Upper lobe of right lung (tissue), 1 donor: Measurements from ENCODE around the gene MRPL1. TPM values are rescaled to one million over a fixed set of nuclear protein-coding genes. Genes with fewer than 3 reads are reported as not detected.

ENCODE experiments used
- ATAC-seq: fragments of 200-7000 bp; cut with Tn5 transposase; one replicate; pipeline ENCODE4 v1.9.1; 2020; ENCODE audit warnings: mild to moderate bottlenecking, moderate library complexity
- DNase-seq: peaks from one replicate; pipeline ENCODE4 v3.0.0-alpha.2; 2020
- H3K27ac ChIP-seq: fragments of 200-600 bp; one replicate; pipeline ENCODE4 v1.8.0; 2022
- H3K27me3 ChIP-seq: fragments of 200-600 bp; one replicate; pipeline ENCODE4 v1.8.0; 2022; ENCODE audit warnings: mild to moderate bottlenecking
- H3K36me3 ChIP-seq: fragments of 200-600 bp; one replicate; pipeline ENCODE4 v1.8.0; 2022
- H3K4me1 ChIP-seq: fragments of 200-600 bp; one replicate; pipeline ENCODE4 v1.8.0; 2022
- H3K4me3 ChIP-seq: fragments of 200-600 bp; one replicate; pipeline ENCODE4 v1.8.0; 2022; ENCODE audit warnings: mild to moderate bottlenecking
- H3K9me3 ChIP-seq: fragments of 200-600 bp; one replicate; pipeline ENCODE4 v1.8.0; 2022
- intact Hi-C: fragments of 100-400 bp; cut with DNase I; formaldehyde crosslinking; loops from one replicate; pipeline ENCODE4 v1.11.0; 2022
- total RNA-seq: library from RNA; stranded (reverse); fragmentation: NEBNext Ultra II Directional; extraction: Animal tissue kit (Norgen Biotek cat#: 25700); gene quantifications from one replicate; pipeline ENCODE4 v1.2.1, GENCODE V29; 2021
- TF ChIP-seq, protein P1 (sequence below): fragments of 200-600 bp; IDR thresholded peaks from one replicate; pipeline ENCODE4 v1.8.0; 2022; ENCODE audit warnings: antibody characterized with exemption
- donor health status: DM: no; HTN: yes; CAD: no; lungs with severe emphysema.

Gene MRPL1
- total RNA-seq, 1 donor from 2014 or later = 17.6 TPM

DNA sequence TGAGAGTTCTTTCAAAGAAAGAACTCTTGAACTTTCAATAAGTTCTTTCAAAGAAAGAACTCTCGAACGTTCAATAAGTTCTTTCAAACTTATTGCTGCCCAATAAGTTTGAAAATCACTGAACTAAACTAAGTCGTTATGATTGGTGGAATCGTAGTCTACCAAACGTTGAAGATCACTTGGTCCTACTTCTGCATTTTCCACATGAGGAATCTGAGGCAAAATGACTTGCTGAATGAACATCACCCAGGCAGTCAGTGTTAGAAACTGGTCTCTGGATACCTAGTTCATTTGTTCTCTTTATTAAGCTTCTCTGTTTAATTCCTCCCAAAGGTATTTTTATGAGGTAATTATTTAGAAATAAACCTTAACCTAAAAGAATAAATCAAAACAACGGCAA lies 36.4 kb upstream of the MRPL1 start:
- ATAC-seq = no peak
- Histone ChIP-seq H3K36me3 (no peaks in the 10 kb centered on the region), H3K4me3 (no peak overlapping the region), H3K27me3 (peaks cover 3% of the 10 kb centered on the region), H3K4me1 (peaks cover 3% of the 10 kb centered on the region), H3K9me3 (no peaks in the 10 kb centered on the region), H3K27ac (no peak overlapping the region)
- intact Hi-C loops = no loop called here
- DNase-seq = no peak
- TF ChIP-seq, protein P1, sequence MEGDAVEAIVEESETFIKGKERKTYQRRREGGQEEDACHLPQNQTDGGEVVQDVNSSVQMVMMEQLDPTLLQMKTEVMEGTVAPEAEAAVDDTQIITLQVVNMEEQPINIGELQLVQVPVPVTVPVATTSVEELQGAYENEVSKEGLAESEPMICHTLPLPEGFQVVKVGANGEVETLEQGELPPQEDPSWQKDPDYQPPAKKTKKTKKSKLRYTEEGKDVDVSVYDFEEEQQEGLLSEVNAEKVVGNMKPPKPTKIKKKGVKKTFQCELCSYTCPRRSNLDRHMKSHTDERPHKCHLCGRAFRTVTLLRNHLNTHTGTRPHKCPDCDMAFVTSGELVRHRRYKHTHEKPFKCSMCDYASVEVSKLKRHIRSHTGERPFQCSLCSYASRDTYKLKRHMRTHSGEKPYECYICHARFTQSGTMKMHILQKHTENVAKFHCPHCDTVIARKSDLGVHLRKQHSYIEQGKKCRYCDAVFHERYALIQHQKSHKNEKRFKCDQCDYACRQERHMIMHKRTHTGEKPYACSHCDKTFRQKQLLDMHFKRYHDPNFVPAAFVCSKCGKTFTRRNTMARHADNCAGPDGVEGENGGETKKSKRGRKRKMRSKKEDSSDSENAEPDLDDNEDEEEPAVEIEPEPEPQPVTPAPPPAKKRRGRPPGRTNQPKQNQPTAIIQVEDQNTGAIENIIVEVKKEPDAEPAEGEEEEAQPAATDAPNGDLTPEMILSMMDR = no peak

DNA sequence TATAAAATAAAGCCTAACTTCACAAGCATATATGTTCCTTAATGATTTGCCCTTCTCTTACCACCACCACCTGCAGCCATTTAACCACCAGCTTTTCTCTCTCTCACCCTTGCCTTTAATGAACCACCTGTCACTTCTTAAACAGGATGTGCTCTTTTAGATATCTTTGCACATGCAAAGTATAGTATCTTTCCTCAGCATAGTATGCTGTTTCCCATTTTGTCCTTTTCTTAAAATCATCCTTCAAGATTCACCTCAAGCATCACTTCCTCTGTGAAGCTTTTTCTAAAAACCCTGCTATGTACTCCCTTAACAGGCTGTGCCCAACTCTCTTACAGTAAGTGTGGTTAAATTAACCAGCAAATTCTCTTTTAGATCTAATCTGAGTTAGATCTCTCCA lies 35.3 kb upstream of the MRPL1 start:
- TF ChIP-seq, protein P1 = no peak

DNA sequence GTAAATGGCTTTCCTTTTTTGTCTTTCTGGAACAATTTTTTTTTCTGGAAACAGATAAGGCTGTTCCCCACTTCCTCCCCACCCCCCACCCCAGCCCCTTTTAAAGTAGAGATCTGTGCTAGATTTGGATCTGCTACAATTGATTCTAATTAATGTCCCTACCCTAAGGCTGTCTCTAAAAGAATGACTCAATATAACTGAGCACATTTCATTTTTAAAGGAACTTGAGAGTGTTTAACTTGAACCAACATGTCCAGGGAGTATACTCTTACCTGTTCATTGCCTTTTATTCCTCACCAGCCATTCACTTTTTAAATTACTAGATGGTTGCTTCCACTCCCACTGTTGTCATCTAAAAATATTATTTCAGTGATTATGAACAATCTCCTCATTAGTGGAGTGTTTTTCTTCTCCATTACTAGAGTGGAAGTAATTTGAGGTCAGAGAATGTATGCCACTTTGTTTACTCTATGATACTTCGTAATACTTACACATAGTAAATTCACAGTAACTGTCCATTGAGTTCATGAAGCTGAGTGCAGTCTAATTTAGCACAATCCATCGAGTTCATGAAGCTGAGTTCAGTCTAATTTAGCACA lies 29.4 kb upstream of the MRPL1 start:
- Histone ChIP-seq H3K36me3 (no peaks in the 10 kb centered on the region), H3K27ac (no peak overlapping the region), H3K27me3 (peaks cover 3% of the 10 kb centered on the region), H3K4me3 (no peak overlapping the region), H3K4me1 (no peaks in the 10 kb centered on the region), H3K9me3 (no peaks in the 10 kb centered on the region)
- intact Hi-C loops = no loop called here
- no peak for ATAC-seq
- no peak for DNase-seq
- TF ChIP-seq, protein P1 = no peak

More for the DNA sequence above, 35.3 kb upstream of the MRPL1 start:
- Histone ChIP-seq H3K4me3 (no peak overlapping the region), H3K4me1 (no peaks in the 10 kb centered on the region), H3K9me3 (no peaks in the 10 kb centered on the region), H3K27ac (no peak overlapping the region), H3K27me3 (peaks cover 3% of the 10 kb centered on the region), H3K36me3 (no peaks in the 10 kb centered on the region)
- no peak for ATAC-seq
- no peak for DNase-seq
- intact Hi-C loops = no loop called here

DNA sequence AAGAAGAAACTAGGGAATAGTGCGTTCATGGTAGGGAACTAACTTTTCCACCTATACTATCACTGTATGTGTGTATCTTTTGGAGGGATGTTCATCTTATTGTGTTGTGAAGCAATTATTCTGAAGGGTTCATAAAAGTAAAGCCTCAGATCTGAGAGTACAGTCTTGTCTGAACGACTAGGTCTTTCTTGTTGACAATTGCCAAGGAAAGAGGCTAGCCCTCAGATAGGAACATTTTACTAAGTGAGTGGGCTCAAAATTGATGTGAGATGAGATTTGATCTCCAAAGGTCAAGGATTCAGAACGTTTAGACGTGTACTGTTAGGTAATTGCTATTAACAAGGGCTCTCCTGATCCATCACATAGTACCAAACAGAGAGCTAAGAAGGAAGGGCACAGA lies 28.2 kb upstream of the MRPL1 start:
- Histone ChIP-seq H3K4me3 (no peak overlapping the region), H3K27me3 (peaks cover 3% of the 10 kb centered on the region), H3K9me3 (no peaks in the 10 kb centered on the region), H3K36me3 (no peaks in the 10 kb centered on the region), H3K4me1 (no peaks in the 10 kb centered on the region), H3K27ac (no peak overlapping the region)
- no peak for DNase-seq
- TF ChIP-seq, protein P1 = no peak
- no peak for ATAC-seq
- intact Hi-C loops = no loop called here

DNA sequence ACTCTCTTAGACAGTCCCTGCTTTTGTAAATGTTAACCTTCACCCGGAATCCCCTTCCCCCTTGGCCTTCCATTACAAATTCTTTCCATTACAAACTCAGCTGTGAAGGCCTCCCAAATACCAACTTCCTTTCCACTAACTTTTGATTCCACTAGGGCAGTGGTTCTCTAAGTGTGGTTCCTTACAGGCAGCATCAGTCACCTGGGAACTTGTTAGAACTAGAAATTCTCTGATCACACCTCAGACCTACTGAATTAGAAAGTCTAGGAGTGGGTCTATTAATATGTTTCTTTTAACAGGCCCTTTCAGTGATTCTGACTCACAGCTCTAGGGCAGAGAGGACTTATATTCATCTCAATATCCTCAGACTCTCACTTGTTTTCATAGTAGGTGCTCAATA lies 19.0 kb upstream of the MRPL1 start:
- Histone ChIP-seq H3K9me3 (no peaks in the 10 kb centered on the region), H3K27me3 (no peaks in the 10 kb centered on the region), H3K36me3 (no peaks in the 10 kb centered on the region), H3K4me1 (no peaks in the 10 kb centered on the region), H3K4me3 (no peak overlapping the region), H3K27ac (no peak overlapping the region)
- ATAC-seq (no peak), DNase-seq (no peak)
- TF ChIP-seq, protein P1 = no peak
- intact Hi-C loops = no loop called here

DNA sequence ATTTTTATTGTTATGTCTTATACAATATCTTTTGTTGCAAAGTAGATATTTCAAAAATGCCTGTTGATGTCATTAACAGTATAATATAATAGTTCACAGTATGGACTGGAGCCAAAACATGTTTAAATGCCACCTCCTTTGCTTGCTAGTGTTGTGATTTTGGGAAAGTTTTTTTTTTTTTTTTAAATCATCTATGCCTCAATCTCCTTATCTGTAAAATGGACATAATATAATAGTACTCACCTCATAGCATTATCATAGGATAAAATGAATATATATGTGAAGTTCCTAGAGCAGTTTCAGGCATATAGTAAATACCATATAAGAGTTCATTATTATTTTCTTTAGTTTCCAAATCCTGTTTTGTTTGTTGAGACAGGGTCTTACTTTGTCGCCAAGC lies 18.3 kb upstream of the MRPL1 start:
- intact Hi-C loops = no loop called here
- Histone ChIP-seq H3K36me3 (no peaks in the 10 kb centered on the region), H3K4me3 (no peak overlapping the region), H3K4me1 (no peaks in the 10 kb centered on the region), H3K9me3 (no peaks in the 10 kb centered on the region), H3K27me3 (no peaks in the 10 kb centered on the region), H3K27ac (no peak overlapping the region)
- TF ChIP-seq, protein P1 = no peak
- ATAC-seq (no peak), DNase-seq (no peak)
